Measurements from ENCODE around the gene CHST15.

The CHST15 gene

GRCh38 chr10:124092860-124093773, at the start of gene CHST15:
CHST15 (minus strand) TSS chr10:124093598; CDS start chr10:124046212, 47,386 bp downstream.
- Mint-ChIP-seq H3K4me3 (peak within 1 kb of the TSS; percentile 86 to 92 (median 88)), H3K27ac (peak within 1 kb of the TSS; percentile 35 to 76 (median 51)), H3K4me1 (peaks cover 57% of the 10 kb centered on the region), H3K36me3 (ENCODE audit: low read depth) (no peaks in the 10 kb centered on the region), H3K27me3 (ENCODE audit: low read depth) (peaks cover 51% of the 10 kb centered on the region), H3K9me3 (no peaks in the 10 kb centered on the region)
- TF ChIP-seq CTCF (IDR thresholded peaks at IDR 0.05; ENCODE audit: unreplicated experiment in 3 of 3): peak; percentile 9 to 14 (median 10)

- no peak for TF ChIP-seq CTCF (IDR thresholded peaks at IDR 0.05; ENCODE audit: unreplicated experiment in 3 of 3)
- Mint-ChIP-seq H3K36me3 (ENCODE audit: low read depth) (no peaks in the 10 kb centered on the region), H3K4me1 (peaks cover 31% of the 10 kb centered on the region), H3K9me3 (peaks cover 5% of the 10 kb centered on the region), H3K27me3 (ENCODE audit: low read depth) (peaks cover 4% of the 10 kb centered on the region), H3K27ac (no peak overlapping the region), H3K4me3 (no peak overlapping the region)
Measured at GRCh38 chr10:124142960-124143359, 49.6 kb upstream of the CHST15 start.

- H3K27ac Mint-ChIP-seq: no peak overlapping the region
- H3K4me3 Mint-ChIP-seq: no peak overlapping the region
- H3K4me1 Mint-ChIP-seq: peaks cover 31% of the 10 kb centered on the region
- H3K36me3 Mint-ChIP-seq (ENCODE audit: low read depth): no peaks in the 10 kb centered on the region
- TF ChIP-seq CTCF (IDR thresholded peaks at IDR 0.05; ENCODE audit: unreplicated experiment in 3 of 3): no peak
- peaks cover 5% of the 10 kb centered on the region for H3K9me3 Mint-ChIP-seq
- H3K27me3 Mint-ChIP-seq (ENCODE audit: low read depth): peaks cover 4% of the 10 kb centered on the region
Measured at GRCh38 chr10:124142006-124142739, 48.8 kb upstream of the CHST15 start.

- Mint-ChIP-seq H3K27me3 (ENCODE audit: low read depth) (peaks cover 9% of the 10 kb centered on the region), H3K4me3 (no peak overlapping the region), H3K9me3 (peaks cover 5% of the 10 kb centered on the region), H3K4me1 (peaks cover 21% of the 10 kb centered on the region), H3K36me3 (ENCODE audit: low read depth) (no peaks in the 10 kb centered on the region), H3K27ac (no peak overlapping the region)
- TF ChIP-seq CTCF (IDR thresholded peaks at IDR 0.05; ENCODE audit: unreplicated experiment in 3 of 3): no peak
Measured at GRCh38 chr10:124138883-124139348, 45.5 kb upstream of the CHST15 start.

GRCh38 chr10:124138195-124138882, 44.9 kb upstream of the CHST15 start:
- no peak for TF ChIP-seq CTCF (IDR thresholded peaks at IDR 0.05; ENCODE audit: unreplicated experiment in 3 of 3)
- H3K36me3 Mint-ChIP-seq (ENCODE audit: low read depth): no peaks in the 10 kb centered on the region
- no peak overlapping the region for H3K4me3 Mint-ChIP-seq
- peaks cover 21% of the 10 kb centered on the region for H3K4me1 Mint-ChIP-seq
- H3K9me3 Mint-ChIP-seq: peaks cover 5% of the 10 kb centered on the region
- peaks cover 9% of the 10 kb centered on the region for H3K27me3 Mint-ChIP-seq (ENCODE audit: low read depth)
- H3K27ac Mint-ChIP-seq: no peak overlapping the region
